Neural cell (in vitro differentiated cells): ENCODE measurements around the gene AARS1. TPM values are rescaled to one million over a fixed set of nuclear protein-coding genes. Genes with fewer than 3 reads are reported as not detected.
"Not testable (repeated sequence)": the region's sequence is repeated elsewhere in the genome, so short reads cannot be mapped to it uniquely, and the experiment has no call there.

Source experiments
- H2AFZ ChIP-seq: fragments of 200-600, 300-800 bp; sonication (generic), shearing (Covaris generic); 2 replicates; pipeline ENCODE4 v1.6.0; 2014; ENCODE audit warnings: low read depth, mild to moderate bottlenecking, antibody characterized with exemption, low read length, moderate library complexity
- H3F3A ChIP-seq: fragments of 200-600 bp; shearing (Covaris generic); 2 replicates; pipeline ENCODE4 v1.6.1; 2016; ENCODE audit warnings: mild to moderate bottlenecking, moderate library complexity, mixed read lengths, antibody characterized with exemption, low read length; ENCODE audit not compliant: insufficient read depth, poor library complexity, severe bottlenecking
- H3K27ac ChIP-seq: fragments of 200-600, 300-800 bp; sonication (generic), shearing (Covaris generic); 2 replicates; pipeline ENCODE4 v1.5.1; 2014; ENCODE audit warnings: mild to moderate bottlenecking, low read length, moderate library complexity
- H3K27me3 ChIP-seq: fragments of 300-800, 200-600 bp; sonication (generic), shearing (Covaris generic); 2 replicates; pipeline ENCODE4 v1.6.0; 2014; ENCODE audit warnings: mild to moderate bottlenecking, low read depth, low read length, moderate library complexity; ENCODE audit not compliant: insufficient read depth
- H3K36me3 ChIP-seq: fragments of 300-800, 200-600 bp; sonication (generic), shearing (Covaris generic); 2 replicates; pipeline ENCODE4 v1.5.1; 2014; ENCODE audit warnings: mild to moderate bottlenecking, antibody characterized with exemption, low read length, moderate library complexity; ENCODE audit not compliant: insufficient read depth
- H3K4me2 ChIP-seq: fragments of 300-800, 200-600 bp; sonication (generic), shearing (Covaris generic); 2 replicates; pipeline ENCODE4 v1.6.0; 2014; ENCODE audit warnings: mild to moderate bottlenecking, low read length
- H3K4me3 ChIP-seq: fragments of 300-800, 200-600 bp; sonication (generic), shearing (Covaris generic); 2 replicates; pipeline ENCODE4 v1.5.1; 2014; ENCODE audit warnings: mild to moderate bottlenecking, low read length, moderate library complexity
- H3K79me2 ChIP-seq: fragments of 200-600 bp; shearing (Covaris generic); replicated peaks from 2 replicates; pipeline ENCODE4 v1.6.0; 2014; ENCODE audit warnings: mild to moderate bottlenecking, low read length, moderate library complexity; ENCODE audit not compliant: insufficient read depth
- H3K9ac ChIP-seq: fragments of 300-800, 200-600 bp; sonication (generic), shearing (Covaris generic); 2 replicates; pipeline ENCODE4 v1.6.1; 2016; ENCODE audit warnings: mild to moderate bottlenecking, low read length, mixed read lengths
- H3K9me2 ChIP-seq: fragments of 200-600 bp; shearing (Covaris generic); 2 replicates; pipeline ENCODE4 v1.6.1; 2016; ENCODE audit warnings: mild to moderate bottlenecking, low read length, mixed read lengths; ENCODE audit not compliant: insufficient read depth
- H3K9me3 ChIP-seq: fragments of 200-600, 300-800 bp; sonication (generic), shearing (Covaris generic); 2 replicates; pipeline ENCODE4 v1.6.1; 2016; ENCODE audit warnings: mild to moderate bottlenecking, mixed run types, low read length, moderate library complexity, mixed read lengths
- H4K20me1 ChIP-seq: fragments of 200-600 bp; shearing (Covaris generic); 2 replicates; pipeline ENCODE4 v1.6.1; 2016; ENCODE audit warnings: mild to moderate bottlenecking, mixed run types; ENCODE audit not compliant: insufficient read depth
- CTCF ChIP-seq: fragments of 450-650 bp; IDR thresholded peaks from 2 replicates; pipeline ENCODE4 v1.5.1; 2014; ENCODE audit warnings: antibody characterized with exemption, mild to moderate bottlenecking, moderate library complexity; ENCODE audit not compliant: poor library complexity, severe bottlenecking
- EP300 ChIP-seq: fragments of 450-650 bp; conservative IDR thresholded peaks from 2 replicates; pipeline ENCODE4 v1.6.1; 2014; ENCODE audit warnings: antibody characterized with exemption, mild to moderate bottlenecking, moderate library complexity; ENCODE audit not compliant: poor library complexity, severe bottlenecking
- EZH2 ChIP-seq: fragments of 200-600, 300-800 bp; shearing (Covaris generic), sonication (generic); IDR thresholded peaks from 2 replicates; pipeline ENCODE4 v1.6.1; 2014; ENCODE audit warnings: antibody characterized with exemption, low read length, borderline replicate concordance, mild to moderate bottlenecking; ENCODE audit not compliant: insufficient read depth, poor library complexity, severe bottlenecking
- MXI1 ChIP-seq: fragments of 450-650 bp; conservative IDR thresholded peaks from 2 replicates; pipeline ENCODE4 v1.6.1; 2014; ENCODE audit warnings: antibody characterized with exemption, mild to moderate bottlenecking; ENCODE audit not compliant: poor library complexity, severe bottlenecking
- POLR2AphosphoS5 ChIP-seq: IDR thresholded peaks from 2 replicates; pipeline ENCODE4 v1.6.1; 2012
- RAD21 ChIP-seq: fragments of 450-650 bp; conservative IDR thresholded peaks from 2 replicates; pipeline ENCODE4 v1.6.1; 2014; ENCODE audit warnings: antibody characterized with exemption, mild to moderate bottlenecking, moderate library complexity
- REST ChIP-seq: IDR thresholded peaks from 2 replicates; pipeline ENCODE4 v1.6.1; 2012; ENCODE audit warnings: borderline replicate concordance
- SMC3 ChIP-seq: fragments of 450-650 bp; conservative IDR thresholded peaks from 2 replicates; pipeline ENCODE4 v1.6.1; 2014; ENCODE audit warnings: antibody characterized with exemption, mild to moderate bottlenecking, moderate library complexity; ENCODE audit not compliant: poor library complexity
- TAF1 ChIP-seq: IDR thresholded peaks from 2 replicates; pipeline ENCODE4 v1.6.1; 2012; ENCODE audit warnings: low read depth
- polyA plus RNA-seq: library from polyadenylated mRNA; depleted of rRNA; stranded (reverse); fragments of >200 nt; gene quantifications from 2 replicates; pipeline ENCODE4 v1.2.3, GENCODE V29; 2014

AARS1 gene
- polyA plus RNA-seq, 1 donor from 2014 or later, result 33.7 TPM

- Histone ChIP-seq H3K27ac (no peak overlapping the region), H3K4me3 (no peak overlapping the region), H3K9ac (no peak overlapping the region), H2AFZ (no peak overlapping the region), H3K79me2 (peaks cover 12% of the 10 kb centered on the region), H3K27me3 (no peaks in the 10 kb centered on the region), H3F3A (no peaks in the 10 kb centered on the region), H3K9me2 (no peaks in the 10 kb centered on the region), H3K36me3 (no peaks in the 10 kb centered on the region), H3K4me2 (no peak overlapping the region), H3K9me3 (no peaks in the 10 kb centered on the region), H4K20me1 (no peaks in the 10 kb centered on the region)
- TF ChIP-seq CTCF, result no peak
- TF ChIP-seq EZH2, result no peak
- no peak for TF ChIP-seq SMC3
- no peak for TF ChIP-seq REST
- no peak for TF ChIP-seq RAD21
- TF ChIP-seq POLR2AphosphoS5, result no peak
- TF ChIP-seq TAF1, result no peak
- no peak for TF ChIP-seq EP300
Measured at GRCh38 chr16:70294385-70295025, 5.2 kb upstream of the AARS1 start.

GRCh38 chr16:70292148-70292547 lies 2.8 kb upstream of the AARS1 start:
- not testable (repeated sequence) for H3K79me2 ChIP-seq

GRCh38 chr16:70290949-70291519 lies 1.7 kb upstream of the AARS1 start:
- Histone ChIP-seq H2AFZ (no peak overlapping the region), H3K4me2 (no peak overlapping the region), H3K4me3 (no peak overlapping the region), H3K27ac (no peak overlapping the region), H3K27me3 (no peaks in the 10 kb centered on the region), H3K9ac (no peak overlapping the region), H3K9me2 (no peaks in the 10 kb centered on the region), H3K9me3 (no peaks in the 10 kb centered on the region), H4K20me1 (no peaks in the 10 kb centered on the region), H3K36me3 (no peaks in the 10 kb centered on the region), H3K79me2 (peaks cover 8% of the 10 kb centered on the region), H3F3A (no peaks in the 10 kb centered on the region)
- no peak for TF ChIP-seq RAD21
- no peak for TF ChIP-seq REST
- no peak for TF ChIP-seq TAF1
- TF ChIP-seq POLR2AphosphoS5, result no peak
- TF ChIP-seq CTCF, result no peak
- no peak for TF ChIP-seq MXI1
- TF ChIP-seq EP300, result no peak
- TF ChIP-seq SMC3, result no peak
- TF ChIP-seq EZH2, result no peak

More at GRCh38 chr16:70292148-70292547, 2.8 kb upstream of the AARS1 start:
- not testable (repeated sequence) for H3K9me3 ChIP-seq, H3K9ac ChIP-seq, H4K20me1 ChIP-seq, H3K9me2 ChIP-seq, H3K27ac ChIP-seq, H3K36me3 ChIP-seq, H3K27me3 ChIP-seq, H2AFZ ChIP-seq, H3K4me2 ChIP-seq, H3F3A ChIP-seq, H3K4me3 ChIP-seq
